ENCODE results near the gene SMAD7. TPM values are rescaled to one million over a fixed set of nuclear protein-coding genes. Genes with fewer than 3 reads are reported as not detected.
A peak's percentile ranks its signal among the peaks of the same experiment; 100 is the strongest.

The SMAD7 gene
- polyA plus RNA-seq, 3 donors = 1.4 to 9.4 (median 1.5) TPM

DNA sequence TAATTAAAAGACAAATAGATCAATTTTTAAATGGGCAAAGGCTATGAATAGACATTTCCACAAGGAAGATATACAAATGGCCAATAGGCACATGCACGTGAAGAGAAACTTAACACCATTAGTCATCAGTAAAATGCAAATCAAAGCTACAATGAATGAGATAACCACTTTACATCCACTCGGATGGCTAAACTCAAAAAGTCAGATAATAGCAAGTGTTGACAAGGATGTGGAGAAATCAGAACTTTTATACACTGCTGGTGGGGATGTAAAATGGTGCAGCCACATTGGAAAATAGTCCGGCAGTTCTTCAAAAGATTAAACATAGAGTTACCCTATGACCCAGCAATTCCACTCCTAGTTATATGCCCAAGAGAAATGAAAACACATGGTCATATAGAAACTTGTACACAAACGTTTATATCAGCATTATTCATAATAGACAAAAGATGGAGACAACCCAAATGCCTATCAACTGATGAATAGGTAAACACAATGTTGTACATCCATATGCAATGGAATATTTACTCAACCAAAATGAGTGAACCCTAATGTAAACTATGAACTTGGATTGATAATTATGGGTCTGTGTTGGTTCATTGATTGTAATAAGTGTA lies 51.1 kb downstream of the SMAD7 start:
- Histone ChIP-seq H2AFZ (ENCODE audit: insufficient read depth, low read depth, low read length, poor library complexity, severe bottlenecking) (no peak overlapping the region), H3K9ac (ENCODE audit: insufficient read depth, low read length, poor library complexity, severe bottlenecking) (no peak overlapping the region), H3K9me3 (replicated peaks in 1 of 2; ENCODE audit: control insufficient read depth in 1 of 2, insufficient read depth in 1 of 2, low read length in 2 of 2) (peaks cover under 1 to 3% of the 10 kb centered on the region in 2 donors), H3K4me3 (replicated peaks in 1 of 3; ENCODE audit: low read depth in 2 of 3, low read length in 3 of 3) (no peak overlapping the region), H3K4me2 (replicated peaks; ENCODE audit: extremely low read depth, low read length, poor library complexity, severe bottlenecking) (no peak overlapping the region), H3K36me3 (replicated peaks in 1 of 2; ENCODE audit: control insufficient read depth in 1 of 2, insufficient read depth in 2 of 2, low read length in 2 of 2) (no peaks in the 10 kb centered on the region), H3K27ac (ENCODE audit: low read depth in 1 of 2, low read length in 2 of 2) (no peak overlapping the region), H3K79me2 (ENCODE audit: insufficient read depth, low read length) (no peaks in the 10 kb centered on the region), H3K27me3 (ENCODE audit: control insufficient read depth in 2 of 2, insufficient read depth in 2 of 2, low read length in 2 of 2) (no peaks in the 10 kb centered on the region), H4K20me1 (ENCODE audit: insufficient read depth, low read length) (no peaks in the 10 kb centered on the region), H3K4me1 (ENCODE audit: control insufficient read depth in 1 of 2, insufficient read depth in 2 of 2, low read length in 2 of 2) (peaks cover 52 to 61% of the 10 kb centered on the region in 2 donors)
- peaks cover 0 to 2% (median 0%) of the 10 kb centered on the region in 3 donors for H3K27me3 Mint-ChIP-seq (ENCODE audit: low read depth in 3 of 3)
- DNase-seq = no peak
- H3K36me3 Mint-ChIP-seq = peaks cover 2 to 7% of the 10 kb centered on the region in 2 donors
- WGBS (ENCODE audit: insufficient coverage) = no CpG with 5 or more reads among the region's 4 CpGs
- intact Hi-C loops (cut with micrococcal nuclease) = loop anchor here (5.0 to 10.0 kb wide), 4 partner anchors 48 to 225 kb away; partner anchors contain the start of gene SMAD7 (in 1 of the 2)
- H3K27ac Mint-ChIP-seq = no peak overlapping the region
- peaks cover 63% of the 10 kb centered on the region for H3K4me1 Mint-ChIP-seq
- H3K4me3 Mint-ChIP-seq = no peak overlapping the region
- peaks cover 2 to 7% (median 6%) of the 10 kb centered on the region in 7 donors for H3K9me3 Mint-ChIP-seq
- TF ChIP-seq, protein P1, sequence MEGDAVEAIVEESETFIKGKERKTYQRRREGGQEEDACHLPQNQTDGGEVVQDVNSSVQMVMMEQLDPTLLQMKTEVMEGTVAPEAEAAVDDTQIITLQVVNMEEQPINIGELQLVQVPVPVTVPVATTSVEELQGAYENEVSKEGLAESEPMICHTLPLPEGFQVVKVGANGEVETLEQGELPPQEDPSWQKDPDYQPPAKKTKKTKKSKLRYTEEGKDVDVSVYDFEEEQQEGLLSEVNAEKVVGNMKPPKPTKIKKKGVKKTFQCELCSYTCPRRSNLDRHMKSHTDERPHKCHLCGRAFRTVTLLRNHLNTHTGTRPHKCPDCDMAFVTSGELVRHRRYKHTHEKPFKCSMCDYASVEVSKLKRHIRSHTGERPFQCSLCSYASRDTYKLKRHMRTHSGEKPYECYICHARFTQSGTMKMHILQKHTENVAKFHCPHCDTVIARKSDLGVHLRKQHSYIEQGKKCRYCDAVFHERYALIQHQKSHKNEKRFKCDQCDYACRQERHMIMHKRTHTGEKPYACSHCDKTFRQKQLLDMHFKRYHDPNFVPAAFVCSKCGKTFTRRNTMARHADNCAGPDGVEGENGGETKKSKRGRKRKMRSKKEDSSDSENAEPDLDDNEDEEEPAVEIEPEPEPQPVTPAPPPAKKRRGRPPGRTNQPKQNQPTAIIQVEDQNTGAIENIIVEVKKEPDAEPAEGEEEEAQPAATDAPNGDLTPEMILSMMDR (IDR thresholded peaks at IDR 0.05) = no peak

DNA sequence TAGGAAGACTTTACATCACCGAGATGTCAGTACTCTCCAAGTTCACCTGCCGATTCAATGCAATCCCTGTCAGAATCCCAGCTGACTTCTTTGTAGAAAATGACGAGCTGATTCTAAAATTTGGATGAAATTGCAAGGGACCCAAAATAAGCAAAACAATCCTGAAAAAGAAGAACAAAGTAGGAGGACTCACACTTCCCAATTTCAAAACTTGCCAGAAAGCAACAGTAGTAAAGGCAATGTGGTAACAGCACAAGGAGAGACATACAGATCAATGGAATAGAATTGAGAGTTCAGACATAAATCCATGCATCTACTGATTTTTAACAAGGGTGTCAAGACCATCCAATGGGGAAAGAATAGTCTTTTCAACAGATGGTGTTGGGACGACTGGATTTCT lies 52.2 kb downstream of the SMAD7 start:
- H3K4me2 ChIP-seq (replicated peaks; ENCODE audit: extremely low read depth, low read length, poor library complexity, severe bottlenecking) = no peak overlapping the region
- intact Hi-C loops (cut with micrococcal nuclease) = loop anchor here (5.0 to 10.0 kb wide), 3 partner anchors 54 to 224 kb away; partner anchors contain the start of gene SMAD7 (in 1 of the 2)
- WGBS (ENCODE audit: insufficient coverage) = 54% methylated on average over 3 of the region's 4 CpGs

More for the DNA sequence above, 52.2 kb downstream of the SMAD7 start:
- Mint-ChIP-seq H3K4me1 (peaks cover 63% of the 10 kb centered on the region), H3K36me3 (peaks cover 2 to 7% of the 10 kb centered on the region in 2 donors), H3K9me3 (peaks cover 0 to 4% (median 1%) of the 10 kb centered on the region in 7 donors), H3K27me3 (ENCODE audit: low read depth in 3 of 3) (no peaks in the 10 kb centered on the region), H3K4me3 (peak overlapping the region in 1 of 2 donors; percentile 52), H3K27ac (peak overlapping the region; percentile 35 to 98 (median 84))
- no peak overlapping the region for H3K9ac ChIP-seq (ENCODE audit: insufficient read depth, low read length, poor library complexity, severe bottlenecking)
- peak in 1 of 3 donors; percentile 61 for DNase-seq
- H3K27ac ChIP-seq (ENCODE audit: low read depth in 1 of 2, low read length in 2 of 2) = peak overlapping the region in 1 of 2 donors; percentile 56
- no peaks in the 10 kb centered on the region for H3K36me3 ChIP-seq (replicated peaks in 1 of 2; ENCODE audit: control insufficient read depth in 1 of 2, insufficient read depth in 2 of 2, low read length in 2 of 2)
- no peaks in the 10 kb centered on the region for H3K27me3 ChIP-seq (ENCODE audit: control insufficient read depth in 2 of 2, insufficient read depth in 2 of 2, low read length in 2 of 2)
- no peak overlapping the region for H3K4me3 ChIP-seq (replicated peaks in 1 of 3; ENCODE audit: low read depth in 2 of 3, low read length in 3 of 3)
- no peaks in the 10 kb centered on the region for H3K9me3 ChIP-seq (replicated peaks in 1 of 2; ENCODE audit: control insufficient read depth in 1 of 2, insufficient read depth in 1 of 2, low read length in 2 of 2)
- H3K4me1 ChIP-seq (ENCODE audit: control insufficient read depth in 1 of 2, insufficient read depth in 2 of 2, low read length in 2 of 2) = peaks cover 52 to 61% of the 10 kb centered on the region in 2 donors
- H3K79me2 ChIP-seq (ENCODE audit: insufficient read depth, low read length) = no peaks in the 10 kb centered on the region
- no peaks in the 10 kb centered on the region for H4K20me1 ChIP-seq (ENCODE audit: insufficient read depth, low read length)
- TF ChIP-seq, protein P1 (IDR thresholded peaks at IDR 0.05) = no peak
- no peak overlapping the region for H2AFZ ChIP-seq (ENCODE audit: insufficient read depth, low read depth, low read length, poor library complexity, severe bottlenecking)
